T-helper 2 cell treated with Interferon-gamma antibody and Interleukin-4, amounts not matched to agents 100 ng/mL and 5 ng/mL, for 36 hours (primary cell): ENCODE measurements around the gene SLC24A3. TPM values are rescaled to one million over a fixed set of nuclear protein-coding genes. Genes with fewer than 3 reads are reported as not detected.

Source experiments
- intact Hi-C: fragments of 100-400 bp; cut with micrococcal nuclease; formaldehyde crosslinking; loops from one replicate; pipeline ENCODE4 v1.15.1; 2023
- total RNA-seq: library from RNA; stranded (reverse); gene quantifications from 2 replicates; pipeline ENCODE4 v1.2.3, GENCODE V29; 2022

Gene SLC24A3
- total RNA-seq, 1 donor from 2014 or later = not detected

DNA sequence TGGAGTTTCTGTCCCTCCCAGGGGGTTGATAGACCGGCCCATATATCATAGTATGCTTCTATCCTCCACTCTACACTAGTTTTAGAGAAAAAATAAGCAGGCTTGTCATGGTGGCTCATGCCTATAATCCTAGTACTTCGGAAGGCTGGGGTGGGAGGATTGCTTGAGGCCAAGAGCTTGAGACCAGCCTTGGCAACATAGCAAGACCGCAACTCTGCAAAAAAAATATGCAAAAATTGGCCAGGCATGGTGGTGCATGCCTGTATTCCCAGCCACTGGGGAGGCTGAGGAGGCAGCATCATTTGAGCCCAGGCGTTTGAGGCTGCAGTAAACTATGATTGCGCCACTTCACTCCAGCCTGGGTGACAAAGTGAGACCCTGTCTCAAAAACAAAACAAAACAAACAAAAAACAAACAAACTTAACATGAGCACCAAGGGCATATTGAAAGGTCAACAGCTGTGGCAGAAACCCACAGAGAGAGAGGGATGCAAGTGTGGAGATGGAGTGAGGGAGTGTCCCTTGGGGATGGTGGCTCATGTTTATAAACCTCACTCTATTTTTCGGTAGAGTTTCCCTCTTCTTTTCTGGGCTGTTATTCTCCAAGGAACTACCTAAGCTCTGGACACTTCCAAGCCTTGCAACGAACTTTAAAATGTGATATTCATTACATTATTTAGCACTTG lies 24.1 kb downstream of the SLC24A3 start:
- intact Hi-C loops = no loop called here

DNA sequence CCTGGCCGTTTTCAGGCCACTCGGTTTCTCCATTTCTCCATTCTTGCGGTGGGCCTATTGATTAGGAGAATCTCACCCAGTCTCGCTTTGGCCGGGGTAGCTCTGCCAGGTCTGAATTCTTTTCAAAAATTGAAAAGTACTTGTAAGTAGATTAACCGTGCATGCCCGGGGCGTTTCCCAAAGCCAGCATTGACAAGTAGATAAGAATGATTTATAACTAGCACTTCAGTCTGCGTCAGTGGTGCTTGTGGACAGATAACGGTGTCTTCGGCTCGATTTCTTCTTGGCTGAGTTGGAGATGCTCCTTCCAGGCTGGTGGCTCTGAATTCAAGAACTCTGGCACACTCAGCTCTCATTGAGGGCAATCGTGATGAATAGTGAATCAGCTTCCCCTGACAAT lies 29.0 kb downstream of the SLC24A3 start:
- intact Hi-C loops = no loop called here

DNA sequence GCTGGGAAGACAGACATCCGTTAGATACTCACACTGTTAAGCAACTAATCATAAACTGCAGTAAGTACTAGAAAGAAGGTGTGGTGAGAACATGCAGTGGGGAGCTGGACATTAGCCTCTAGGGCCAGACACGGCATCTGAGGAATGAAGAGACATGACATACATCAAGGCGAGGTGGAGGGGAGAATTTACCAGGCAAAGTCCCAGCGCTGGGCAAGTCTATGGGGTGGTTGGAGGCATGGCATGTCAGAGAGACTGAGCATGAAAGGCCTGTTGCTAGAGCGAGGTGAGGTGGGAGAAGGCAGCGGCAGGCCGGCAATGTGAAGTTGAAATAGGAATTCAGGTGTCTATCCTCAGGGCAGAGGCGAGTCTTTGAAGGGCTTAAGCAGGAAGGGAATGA lies 31.8 kb downstream of the SLC24A3 start:
- intact Hi-C loops = no loop called here

DNA sequence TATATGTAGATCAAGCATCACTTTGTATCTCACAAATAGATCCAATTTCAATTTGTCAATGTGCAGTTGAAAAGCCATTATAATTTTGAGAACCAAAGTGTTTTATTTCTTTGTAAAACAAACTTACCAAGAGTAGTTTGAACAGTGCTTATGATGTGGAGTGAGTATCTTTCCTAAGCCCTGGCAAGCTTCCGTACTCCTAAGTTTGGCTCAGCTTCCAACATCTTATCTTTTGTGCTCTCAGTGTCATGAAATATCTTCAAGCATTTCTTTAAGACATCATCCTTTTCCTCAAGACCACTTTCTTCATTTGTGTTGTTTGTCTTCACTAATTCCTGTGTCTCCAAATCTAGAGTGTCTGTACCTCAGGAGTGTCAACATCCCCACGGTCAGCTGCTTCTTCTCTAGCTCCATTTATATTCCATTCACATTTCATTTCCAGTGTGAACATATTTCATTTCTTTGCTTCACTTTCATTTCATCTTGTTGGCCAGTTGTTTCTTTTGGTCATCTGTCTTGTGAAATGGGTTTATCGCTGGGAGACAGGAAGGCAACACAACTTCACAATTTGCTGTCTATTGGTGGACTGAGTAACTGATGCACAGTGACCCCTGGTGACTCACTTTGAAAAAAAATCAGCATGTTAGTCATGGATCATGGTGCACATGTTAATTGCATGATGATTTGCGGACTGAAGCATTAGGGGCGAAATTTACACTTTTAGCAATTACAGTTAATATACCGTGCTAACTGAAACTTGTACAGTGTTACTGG lies 36.9 kb downstream of the SLC24A3 start:
- intact Hi-C loops = no loop called here

DNA sequence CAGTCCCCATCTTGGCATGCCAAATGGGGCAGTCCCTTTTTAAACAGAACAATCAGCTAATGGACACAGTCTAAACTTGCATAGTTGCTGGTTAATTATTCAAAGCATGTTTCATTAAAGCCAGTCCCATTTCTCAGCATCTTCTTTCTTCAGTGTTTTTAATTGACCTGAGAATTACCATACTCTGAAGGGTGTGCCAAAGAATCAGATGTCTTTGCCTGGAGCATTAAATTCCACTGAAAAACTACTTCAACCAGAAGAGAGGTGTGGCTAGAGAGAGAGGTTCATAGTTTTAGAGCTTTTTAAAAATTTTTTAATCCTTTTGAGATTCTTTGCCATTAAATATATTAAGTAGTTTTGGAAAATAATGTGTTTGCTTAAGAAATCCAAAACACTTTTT lies 37.9 kb downstream of the SLC24A3 start:
- intact Hi-C loops = no loop called here

DNA sequence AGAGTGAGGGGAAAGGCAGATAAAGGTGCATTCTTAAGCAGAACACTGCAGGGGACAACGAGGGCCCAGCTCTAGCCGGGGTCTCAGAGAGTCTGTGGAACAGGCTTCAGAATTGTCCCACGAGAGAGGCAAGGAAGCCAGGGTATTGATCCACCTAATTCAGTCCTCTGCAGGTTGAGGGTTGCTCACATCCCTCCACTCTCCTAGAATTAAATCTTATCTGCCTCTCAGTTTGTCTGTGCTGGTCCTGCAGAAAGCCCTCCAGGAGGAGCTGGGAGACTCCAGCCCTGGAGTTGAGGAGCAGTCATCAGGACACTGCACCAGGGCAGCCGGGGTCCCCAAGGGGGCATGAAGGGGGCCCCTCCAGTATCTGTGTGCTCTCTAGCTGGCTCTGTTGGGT lies 39.1 kb downstream of the SLC24A3 start:
- intact Hi-C loops = no loop called here

DNA sequence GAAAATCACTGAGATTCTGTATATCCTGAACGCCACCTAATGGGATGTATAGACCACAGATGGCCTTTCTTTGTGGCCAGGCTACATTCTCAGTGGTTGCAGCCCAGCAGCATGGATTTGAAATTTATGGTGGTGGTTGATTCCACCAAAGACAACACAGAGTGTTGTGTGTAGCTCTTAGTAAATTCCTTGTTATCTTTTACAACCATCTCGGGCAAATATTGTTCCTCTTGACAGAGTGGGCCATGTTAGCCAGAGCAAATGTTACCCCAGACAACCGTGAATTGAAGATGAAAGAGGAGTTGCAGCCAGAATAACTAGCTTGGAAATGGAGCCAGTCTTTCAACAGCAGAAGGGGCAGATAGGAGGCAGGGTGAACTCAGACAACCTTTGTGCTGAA lies 39.5 kb downstream of the SLC24A3 start:
- intact Hi-C loops = no loop called here

DNA sequence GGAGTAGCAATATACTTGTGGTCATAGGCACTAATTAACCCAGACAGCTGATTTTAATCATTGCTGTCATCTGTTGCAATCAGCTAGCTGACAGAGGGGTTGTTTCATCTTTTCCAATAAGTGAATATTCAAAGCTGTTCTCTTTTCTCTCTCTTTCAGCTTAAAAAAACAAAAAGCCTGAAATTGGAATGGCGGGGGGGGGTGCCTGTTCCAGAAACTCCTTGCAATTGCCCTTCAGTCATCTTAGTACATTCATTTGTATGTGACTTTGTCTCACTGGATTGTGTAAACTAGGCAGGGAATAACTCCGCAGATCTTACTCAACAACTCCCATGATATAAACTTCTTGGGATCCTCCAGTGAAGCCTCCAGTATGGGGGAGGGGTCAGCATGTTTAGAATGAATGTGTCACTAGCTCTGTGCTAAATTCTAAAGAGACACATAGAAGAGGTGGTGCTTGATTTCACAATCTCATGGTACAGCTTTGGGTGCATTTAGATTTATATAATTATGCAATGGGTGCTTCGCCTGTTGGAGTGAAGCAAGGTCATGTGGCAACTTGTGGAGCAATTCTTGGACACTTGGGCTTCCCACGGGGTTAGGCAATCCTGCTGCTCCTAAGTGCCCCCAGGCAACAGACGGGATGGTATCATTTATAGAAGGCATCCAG lies 40.1 kb downstream of the SLC24A3 start:
- intact Hi-C loops = no loop called here

DNA sequence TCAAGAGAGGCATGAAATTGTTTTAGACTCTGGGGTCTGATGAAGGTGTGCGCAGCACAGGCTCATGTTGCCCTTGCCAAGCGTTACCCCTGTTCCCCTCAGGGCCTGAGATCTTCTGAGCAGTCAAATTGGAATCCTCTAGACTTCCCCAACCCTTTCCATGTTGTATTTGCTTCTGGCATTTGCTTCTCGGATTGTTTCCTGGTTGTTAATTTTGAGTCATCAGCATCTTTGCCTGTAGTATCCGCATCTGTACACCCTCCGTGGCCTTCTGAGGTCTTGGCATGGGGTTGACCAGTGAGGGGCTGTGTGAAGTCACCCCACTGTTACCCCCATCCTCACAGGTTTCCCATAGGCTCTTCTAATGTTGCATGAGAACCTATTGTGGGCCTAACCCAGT lies 40.9 kb downstream of the SLC24A3 start:
- intact Hi-C loops = no loop called here

DNA sequence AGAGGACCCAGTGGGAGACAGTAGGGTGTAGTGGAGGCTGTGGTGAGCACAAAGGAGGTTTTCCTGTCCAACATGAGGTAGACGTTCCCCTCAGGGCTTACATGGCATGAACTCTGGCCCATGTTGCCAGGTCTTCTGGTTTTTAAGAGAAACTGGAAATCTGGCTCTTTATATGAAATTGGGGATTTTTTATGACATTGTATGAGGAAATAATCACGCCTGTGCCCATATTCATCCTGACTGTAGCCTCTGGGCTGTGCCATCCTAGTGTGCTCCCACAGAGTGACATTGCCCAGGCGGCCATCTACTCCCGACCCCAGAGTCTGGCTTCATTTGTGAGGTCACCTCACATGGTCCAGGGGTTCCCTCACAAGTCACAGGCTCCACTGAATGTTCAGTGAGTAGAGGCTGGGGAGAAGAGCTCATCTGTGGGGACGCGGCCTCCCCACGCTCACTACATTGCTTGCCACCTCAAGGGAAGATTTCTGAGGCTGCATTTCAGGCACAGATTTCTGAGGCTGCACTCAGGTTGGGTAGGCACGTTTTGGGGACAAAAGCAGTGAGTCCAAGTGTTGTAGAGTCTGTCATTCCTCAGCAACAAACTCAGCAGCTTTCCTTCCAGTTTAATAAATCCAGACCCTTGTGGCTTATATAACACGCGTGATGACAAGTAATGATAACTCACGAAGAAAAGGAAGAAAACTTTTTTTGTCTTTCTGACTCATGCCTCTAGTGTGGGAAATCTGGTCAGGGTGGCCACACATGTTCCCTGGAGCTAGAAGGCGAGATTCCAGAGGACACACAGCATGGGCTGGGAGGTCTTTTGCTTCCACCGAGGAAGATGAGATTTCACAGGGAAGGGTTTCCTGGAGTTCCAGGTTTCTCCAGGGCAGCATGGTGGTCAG lies 41.7 kb downstream of the SLC24A3 start:
- intact Hi-C loops = no loop called here

DNA sequence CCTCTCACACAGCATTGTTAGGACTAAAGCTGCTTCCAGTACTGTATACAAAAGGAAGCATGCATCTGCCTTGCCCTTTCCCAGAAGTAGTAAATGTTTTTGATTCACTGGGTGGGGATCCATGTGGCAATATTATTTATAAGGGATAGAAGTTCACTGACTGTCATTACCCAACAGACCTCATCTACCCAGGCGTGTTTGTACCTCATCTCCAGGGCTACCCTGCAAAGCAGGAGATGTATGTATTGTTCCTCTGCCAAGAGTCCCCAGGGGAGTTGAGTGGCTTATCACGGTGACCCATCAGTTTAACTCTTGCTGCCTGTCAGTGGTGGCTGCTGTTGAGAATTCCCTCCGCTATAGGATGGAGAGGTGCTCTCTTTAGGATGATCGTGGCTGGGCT lies 42.5 kb downstream of the SLC24A3 start:
- intact Hi-C loops = no loop called here

DNA sequence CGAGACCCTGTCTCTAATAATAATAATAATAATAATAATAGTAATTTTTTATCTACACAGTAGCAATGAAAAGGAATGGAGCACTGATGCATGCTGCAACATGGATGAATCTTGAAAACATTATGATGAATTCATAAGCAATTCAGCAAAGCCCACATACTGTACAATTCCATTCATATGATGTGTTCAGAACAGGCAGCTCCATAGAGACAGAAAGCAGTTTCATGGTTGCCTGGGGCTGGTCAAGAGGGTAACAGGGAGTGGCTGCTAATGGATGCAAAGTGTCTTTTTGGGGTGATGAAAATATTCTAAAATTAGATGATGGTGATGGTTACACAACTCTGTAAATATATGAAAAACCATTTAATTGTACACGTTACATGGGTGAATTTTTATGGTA lies 43.6 kb downstream of the SLC24A3 start:
- intact Hi-C loops = no loop called here

DNA sequence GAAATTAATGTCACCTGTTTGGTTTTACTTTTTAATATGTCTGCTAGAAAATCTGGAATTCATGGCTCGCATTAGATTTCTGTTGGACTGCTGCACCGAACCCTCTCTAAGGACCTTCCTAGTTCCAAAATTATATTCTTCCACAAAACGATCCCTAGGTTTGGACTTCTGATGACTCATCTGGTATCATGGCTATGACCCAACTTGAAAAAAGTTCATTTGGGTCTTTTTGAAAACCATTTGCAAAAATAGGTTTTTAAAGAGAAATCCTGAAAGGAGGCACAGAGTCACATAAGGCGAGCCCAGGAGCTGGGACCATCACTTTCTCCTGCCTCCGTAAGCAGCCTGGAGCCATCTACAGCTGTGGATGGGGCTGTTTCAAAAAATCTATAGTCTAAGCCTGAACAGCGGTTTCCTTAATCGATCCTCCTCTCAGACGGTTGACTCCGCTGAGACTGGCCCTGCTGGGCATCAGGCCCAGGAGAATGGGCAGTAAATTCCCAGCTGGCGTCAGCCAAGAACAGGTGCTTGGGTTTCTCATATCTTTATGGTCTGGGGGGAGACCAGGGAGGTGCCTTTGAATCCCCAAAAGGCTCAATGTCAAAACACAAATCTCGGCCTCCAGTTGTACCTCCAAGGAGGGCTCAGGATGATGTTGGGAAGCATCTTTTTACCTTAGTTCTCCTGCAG lies 44.6 kb downstream of the SLC24A3 start:
- intact Hi-C loops = no loop called here

DNA sequence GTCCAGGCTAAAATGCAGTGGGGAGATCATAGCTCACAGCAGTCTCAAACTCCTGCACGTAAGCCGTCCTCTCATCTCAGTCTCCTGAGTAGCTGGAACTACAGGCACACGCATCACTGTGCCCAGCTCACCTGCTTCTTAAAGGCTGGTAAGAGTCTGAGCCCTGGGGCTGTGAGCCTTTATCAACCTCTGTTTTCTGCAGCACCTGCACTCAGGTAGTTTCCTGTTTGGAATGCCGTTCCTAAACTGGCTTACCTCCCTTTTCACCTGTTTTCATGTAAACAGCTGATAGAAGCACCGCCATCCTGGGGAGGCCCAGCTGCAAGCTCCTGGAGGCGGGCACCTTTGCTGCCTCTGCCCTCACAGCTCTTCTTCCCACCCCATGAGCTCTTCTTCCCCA lies 45.4 kb downstream of the SLC24A3 start:
- intact Hi-C loops = no loop called here

DNA sequence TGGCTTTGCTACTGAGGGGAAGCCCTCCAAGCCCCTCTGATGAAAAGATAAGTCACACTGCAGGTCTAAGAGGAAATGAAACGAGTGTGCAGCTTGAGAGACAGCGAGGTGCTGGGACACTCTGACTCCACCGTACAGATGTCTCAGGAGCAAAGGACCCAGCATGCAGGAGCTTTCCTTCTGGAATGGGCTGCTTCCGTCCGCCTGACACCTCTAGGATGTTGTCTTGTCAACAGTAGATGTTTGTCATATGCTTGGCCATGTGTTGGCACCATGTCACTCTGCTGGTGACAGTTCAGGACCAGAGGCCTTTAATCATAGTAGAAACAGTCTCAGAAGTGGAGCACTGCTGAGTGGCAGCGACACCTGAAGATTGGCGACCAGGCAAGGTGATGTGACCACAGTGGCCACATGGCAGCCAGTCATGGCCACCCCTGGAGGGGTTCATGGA lies 46.7 kb downstream of the SLC24A3 start:
- intact Hi-C loops = no loop called here

DNA sequence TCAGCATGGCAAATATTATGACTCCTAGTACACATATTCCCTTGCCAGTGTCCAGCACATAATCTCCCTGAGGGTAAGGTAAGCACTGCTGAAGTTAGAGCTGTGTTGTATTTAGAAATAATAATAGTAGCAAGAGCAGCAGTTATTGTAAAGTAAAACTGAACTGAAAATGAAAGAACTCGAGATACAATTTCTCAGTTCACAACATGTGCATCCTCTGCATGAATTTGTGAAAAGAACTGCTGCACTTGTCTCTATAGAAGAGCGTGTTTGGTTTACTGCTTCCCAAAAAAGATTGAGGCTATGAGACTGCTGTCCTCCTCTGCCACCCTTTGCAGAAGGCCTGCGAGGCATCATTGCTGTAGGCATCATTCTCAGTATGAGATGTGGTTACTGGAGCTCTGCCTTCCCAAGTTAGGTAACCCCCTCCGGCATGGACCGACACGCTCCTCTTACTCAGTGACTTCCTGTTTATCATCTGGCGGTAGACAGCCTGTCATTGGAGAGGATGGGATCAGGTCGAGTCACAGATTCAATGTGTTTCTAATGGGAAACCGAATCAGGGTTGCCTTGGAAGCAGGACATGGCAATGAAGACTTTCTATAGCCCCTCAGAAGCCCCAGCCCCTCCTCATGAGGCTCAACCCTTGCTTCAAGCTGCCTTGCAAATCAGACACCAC lies 48.1 kb downstream of the SLC24A3 start:
- intact Hi-C loops = loop anchor here (10.0 kb wide), 1 partner anchor 56 kb away; no protein-coding TSS in a partner anchor

DNA sequence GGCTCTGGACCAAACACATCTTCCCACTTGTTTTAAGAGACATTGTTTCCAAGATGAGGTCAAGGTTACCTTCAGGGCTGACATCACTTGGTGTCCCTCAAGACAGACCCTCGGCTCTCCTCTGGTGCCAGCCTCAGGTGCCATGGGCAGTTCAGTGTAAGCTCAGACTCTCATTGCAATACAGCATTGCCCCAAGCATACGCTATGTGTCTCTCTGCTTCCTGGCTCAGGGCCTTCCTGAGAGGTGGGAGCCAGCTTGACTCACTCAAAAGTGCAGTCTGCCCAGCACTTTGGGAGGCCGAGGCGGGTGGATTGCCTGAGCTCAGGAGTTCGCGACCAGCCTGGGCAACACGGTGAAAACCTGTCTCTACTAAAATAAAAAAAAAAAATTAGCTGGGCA lies 51.7 kb downstream of the SLC24A3 start:
- intact Hi-C loops = loop anchor here (10.0 kb wide), 1 partner anchor 59 kb away; no protein-coding TSS in a partner anchor

DNA sequence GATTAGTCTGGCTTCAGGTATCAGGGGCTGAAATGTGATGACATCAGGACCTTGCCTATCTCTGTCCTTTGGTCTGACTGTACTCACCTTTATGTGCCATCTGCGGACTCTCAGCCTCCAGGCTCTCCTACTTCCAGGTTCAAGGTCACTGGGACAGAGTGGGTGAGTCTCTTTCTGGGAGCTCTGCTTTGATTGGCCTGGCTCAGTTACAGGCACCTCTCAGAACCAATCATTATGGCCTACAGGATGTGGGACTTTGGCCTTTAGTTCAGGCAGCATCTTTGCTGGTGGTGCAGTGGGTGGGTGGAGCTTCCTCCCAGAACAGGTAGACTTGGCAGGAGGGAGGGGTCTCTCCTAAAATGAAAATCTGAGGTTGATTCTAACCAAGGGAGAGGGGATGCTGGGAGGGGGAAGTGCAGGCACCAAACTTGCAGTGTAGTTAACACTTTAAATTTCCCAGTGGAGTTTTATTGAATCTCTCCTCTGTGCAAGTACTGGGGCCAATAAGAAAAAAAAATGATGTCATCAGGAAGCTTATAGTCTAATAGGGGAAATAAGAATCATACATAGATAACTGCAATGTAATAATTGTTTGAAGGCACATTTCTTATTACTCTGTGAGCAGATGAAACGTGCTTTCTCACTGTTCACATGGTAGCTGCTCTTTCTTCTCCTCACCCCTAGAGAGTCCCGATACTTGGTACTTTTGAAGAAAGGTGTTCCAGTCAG lies 53.4 kb downstream of the SLC24A3 start:
- intact Hi-C loops = loop anchor here (10.0 kb wide), 1 partner anchor 61 kb away; no protein-coding TSS in a partner anchor

DNA sequence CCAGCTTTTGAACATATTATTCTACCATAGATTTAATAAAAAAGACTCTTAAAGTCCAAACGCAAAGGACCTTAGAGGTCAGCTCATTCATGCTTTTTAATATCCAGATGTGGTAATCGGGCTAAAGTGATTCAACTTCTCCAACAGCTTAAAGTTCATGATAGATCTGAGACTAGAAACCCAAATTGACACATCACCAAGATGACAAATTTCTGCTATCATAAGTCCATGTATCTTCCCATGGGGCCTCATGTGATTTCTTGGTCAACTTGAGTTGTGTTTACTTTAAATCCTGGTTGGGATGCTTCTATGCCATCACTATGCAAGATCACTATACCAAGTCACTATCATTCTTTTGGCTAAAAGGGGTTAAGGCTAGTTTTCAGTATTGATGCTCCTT lies 56.0 kb downstream of the SLC24A3 start:
- intact Hi-C loops = loop anchor here (10.0 kb wide), 1 partner anchor 64 kb away; no protein-coding TSS in a partner anchor
